SHP77 (cell line): Measurements from ENCODE around the gene FJX1.
"Not testable (repeated sequence)": the region's sequence is repeated elsewhere in the genome, so short reads cannot be mapped to it uniquely, and the experiment has no call there.

ENCODE experiments used
- DNase-seq, 2 experiments: peaks; one replicate each; lab custom pipeline; 2025; lab: John Stamatoyannopoulos, UW

FJX1 gene

GRCh38 chr11:35632301-35632700 lies 14.0 kb downstream of the FJX1 start:
- no peak for DNase-seq

- DNase-seq = no peak
These were observed 15.7 kb downstream of the FJX1 start for GRCh38 chr11:35633827-35634423.

- no peak for DNase-seq
These were observed 17.7 kb downstream of the FJX1 start for GRCh38 chr11:35635933-35636332.

GRCh38 chr11:35639591-35640179 lies 21.4 kb downstream of the FJX1 start:
- no peak for DNase-seq

GRCh38 chr11:35641171-35641897 lies 23.1 kb downstream of the FJX1 start:
- no peak for DNase-seq

- DNase-seq = no peak
These were observed 23.7 kb downstream of the FJX1 start for GRCh38 chr11:35641964-35642363.

- no peak for DNase-seq
These were observed 29.3 kb downstream of the FJX1 start for GRCh38 chr11:35647421-35648093.

GRCh38 chr11:35650006-35650405 lies 31.7 kb downstream of the FJX1 start:
- no peak for DNase-seq

- no peak for DNase-seq
These were observed 32.2 kb downstream of the FJX1 start for GRCh38 chr11:35650467-35650866.

- DNase-seq = no peak
These were observed 33.0 kb downstream of the FJX1 start for GRCh38 chr11:35651263-35651662.

GRCh38 chr11:35652786-35653185 lies 34.5 kb downstream of the FJX1 start:
- not testable (repeated sequence) for DNase-seq

- DNase-seq = no peak
These were observed 36.5 kb downstream of the FJX1 start for GRCh38 chr11:35654711-35655110.

- no peak for DNase-seq
These were observed 37.0 kb downstream of the FJX1 start for GRCh38 chr11:35655254-35655653.

GRCh38 chr11:35655856-35656255 lies 37.6 kb downstream of the FJX1 start:
- DNase-seq = no peak

GRCh38 chr11:35658020-35658948 lies 40.0 kb downstream of the FJX1 start:
- DNase-seq = no peak

GRCh38 chr11:35661534-35661933 lies 43.3 kb downstream of the FJX1 start:
- no peak for DNase-seq

- DNase-seq = peak; percentile 62 to 68
These were observed 43.9 kb downstream of the FJX1 start for GRCh38 chr11:35662061-35662648.

- peak; percentile 78 to 85 for DNase-seq
These were observed 44.6 kb downstream of the FJX1 start, which contains the start of gene TRIM44 for GRCh38 chr11:35662649-35663407. Gene TRIM44 (plus strand): TSS chr11:35662775. CDS start chr11:35663112, 337 bp downstream.

GRCh38 chr11:35663408-35663702 lies 45.1 kb downstream of the FJX1 start:
- DNase-seq = no peak

- no peak for DNase-seq
These were observed 46.7 kb downstream of the FJX1 start for GRCh38 chr11:35664977-35665441.

- no peak for DNase-seq
These were observed 49.0 kb downstream of the FJX1 start for GRCh38 chr11:35667257-35667656.
